Sciatic nerve (tissue), 2 donors: Measurements from ENCODE around the gene PLA2G12A. TPM values are rescaled to one million over a fixed set of nuclear protein-coding genes. Genes with fewer than 3 reads are reported as not detected.

Experiments used
- ATAC-seq: fragments of 200-7000 bp; cut with Tn5 transposase; one replicate; pipeline ENCODE4 v1.9.1; 2020; ENCODE audit warnings: mild to moderate bottlenecking, moderate library complexity
- DNase-seq: peaks from one replicate; pipeline ENCODE4 v3.0.0-alpha.2; 2020; ENCODE audit warnings: low spot score
- intact Hi-C: fragments of 100-400 bp; cut with DNase I; formaldehyde crosslinking; loops from one replicate; pipeline ENCODE4 v1.14.2; 2022
- total RNA-seq: library from RNA; stranded (reverse); fragmentation: NEBNext Ultra II Directional; extraction: Animal tissue kit (Norgen Biotek cat#: 25700); gene quantifications from one replicate; pipeline ENCODE4 v1.2.1, GENCODE V29; 2021
- donor health status: DM: no; HTN: no; CAD: no.
- donor health status: DM: no; HTN: no; CAD: no.

Gene PLA2G12A
- total RNA-seq, 1 donor from 2014 or later = 26.4 TPM

GRCh38 chr4:109730619-109731545 is 1.0 kb upstream of the PLA2G12A start:
- DNase-seq = no peak
- ATAC-seq = peak; percentile 8
- intact Hi-C loops = no loop called here

GRCh38 chr4:109729117-109729717 is 653 bp downstream of the PLA2G12A start:
- DNase-seq = peak; percentile 57
- peak; percentile 3 for ATAC-seq

GRCh38 chr4:109728385-109728784 is 1.5 kb downstream of the PLA2G12A start:
- intact Hi-C loops = no loop called here
- no peak for ATAC-seq
- no peak for DNase-seq

More at GRCh38 chr4:109729117-109729717, 653 bp downstream of the PLA2G12A start:
- intact Hi-C loops = no loop called here

- no peak for DNase-seq
- intact Hi-C loops = no loop called here
- ATAC-seq = no peak
These were observed 6.8 kb downstream of the PLA2G12A start for GRCh38 chr4:109723110-109723509.

- intact Hi-C loops = no loop called here
- no peak for DNase-seq
- ATAC-seq = no peak
These were observed 7.5 kb downstream of the PLA2G12A start for GRCh38 chr4:109722357-109722756.

GRCh38 chr4:109721033-109721432 is 8.8 kb downstream of the PLA2G12A start:
- ATAC-seq = no peak
- intact Hi-C loops = no loop called here
- no peak for DNase-seq

GRCh38 chr4:109719604-109720003 is 10.3 kb downstream of the PLA2G12A start:
- DNase-seq = no peak
- ATAC-seq = no peak
- intact Hi-C loops = no loop called here

- no peak for ATAC-seq
- DNase-seq = no peak
- intact Hi-C loops = no loop called here
These were observed 11.1 kb downstream of the PLA2G12A start for GRCh38 chr4:109718759-109719158.

GRCh38 chr4:109713500-109713899 is 16.4 kb downstream of the PLA2G12A start:
- DNase-seq (no peak), ATAC-seq (no peak)
- intact Hi-C loops = no loop called here

- no peak for ATAC-seq
- intact Hi-C loops = loop anchor here (10.0 kb wide), 1 partner anchor 274 kb away; the partner anchor contains the start of gene SEC24B
- DNase-seq = no peak
These were observed 20.9 kb downstream of the PLA2G12A start for GRCh38 chr4:109708990-109709389.

- DNase-seq (no peak), ATAC-seq (no peak)
- intact Hi-C loops = loop anchor here (10.0 kb wide), 1 partner anchor 274 kb away; the partner anchor contains the start of gene SEC24B
These were observed 21.4 kb downstream of the PLA2G12A start for GRCh38 chr4:109708435-109708834.

GRCh38 chr4:109703664-109704361 is 26.1 kb downstream of the PLA2G12A start:
- intact Hi-C loops = loop anchor here (10.0 kb wide), 1 partner anchor 269 kb away; the partner anchor contains the start of gene SEC24B
- no peak for DNase-seq
- ATAC-seq = no peak

- DNase-seq = peak; percentile 90
- intact Hi-C loops = loop anchor here (10.0 kb wide), 1 partner anchor 268 kb away; the partner anchor contains the start of gene SEC24B
- peak; percentile 98 for ATAC-seq
These were observed 26.8 kb downstream of the PLA2G12A start, which contains the start of gene CASP6 for GRCh38 chr4:109702950-109703663. TSS of gene CASP6 (minus strand) at chr4:109703445. CDS start at chr4:109703395, 50 bp downstream.

GRCh38 chr4:109701566-109702410 is 28.1 kb downstream of the PLA2G12A start:
- DNase-seq = no peak
- intact Hi-C loops = loop anchor here (10.0 kb wide), 1 partner anchor 267 kb away; the partner anchor contains the start of gene SEC24B
- no peak for ATAC-seq

GRCh38 chr4:109699553-109700225 is 30.2 kb downstream of the PLA2G12A start:
- DNase-seq = no peak
- intact Hi-C loops = loop anchor here (10.0 kb wide), 1 partner anchor 265 kb away; the partner anchor contains the start of gene SEC24B
- no peak for ATAC-seq

- ATAC-seq = no peak
- DNase-seq = no peak
- intact Hi-C loops = no loop called here
These were observed 31.2 kb downstream of the PLA2G12A start for GRCh38 chr4:109698656-109699055.

GRCh38 chr4:109691411-109691920 is 38.4 kb downstream of the PLA2G12A start:
- no peak for ATAC-seq
- DNase-seq = no peak
- intact Hi-C loops = no loop called here
